GM18507 (cell line): ENCODE results near the gene BNC2.

ENCODE experiments used
- DNase-seq: peaks from one replicate; pipeline ENCODE4 v3.0.0; 2011; ENCODE audit warnings: low read depth; ENCODE audit not compliant: insufficient read length; ENCODE audit errors: extremely low spot score
- FAIRE-seq: peaks from 2 replicates; lab custom pipeline; 2011; peaks lifted over from hg19 to GRCh38; lab: Jason Lieb, UNC

Gene BNC2

DNA sequence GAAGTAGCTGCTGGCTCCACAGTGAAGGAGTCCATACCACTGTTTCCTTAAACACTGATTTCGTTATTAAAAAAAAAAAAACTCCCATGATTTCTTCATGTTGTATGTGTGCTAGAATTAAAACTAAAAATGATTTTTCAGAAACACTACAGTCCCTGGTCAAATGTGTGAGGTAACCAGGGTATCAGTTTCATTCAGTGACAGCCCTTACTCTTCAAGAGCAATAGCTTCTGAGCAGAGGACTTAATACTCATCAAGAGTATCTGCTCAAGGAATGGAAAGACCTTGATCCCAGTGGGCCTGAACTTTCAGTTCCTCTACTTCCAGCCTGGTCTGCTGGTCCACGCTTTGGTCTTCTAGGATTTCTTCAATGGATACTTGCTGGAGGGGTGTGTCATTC is 95.1 kb downstream of the BNC2 start:
- FAIRE-seq (no peak), DNase-seq (no peak)

DNA sequence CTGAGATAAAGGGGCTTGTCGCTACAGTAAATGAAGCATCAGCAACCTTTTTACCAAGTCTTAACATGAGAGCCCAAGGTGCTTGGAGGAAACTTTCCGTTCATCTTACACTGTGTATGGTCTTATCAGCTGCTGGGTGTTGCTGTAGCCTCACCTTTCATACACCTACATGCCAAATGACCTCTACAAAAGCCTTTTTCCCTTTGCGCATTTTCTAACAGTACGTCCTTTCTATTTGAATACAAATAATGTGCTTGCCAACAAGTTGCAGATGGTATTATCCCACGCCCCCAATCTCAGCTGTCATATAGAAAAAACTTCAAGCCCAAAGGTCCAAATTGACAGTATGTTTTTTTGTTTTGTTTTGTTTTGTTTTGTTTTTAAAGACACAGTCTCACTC is 96.9 kb downstream of the BNC2 start:
- no peak for FAIRE-seq
- DNase-seq: no peak

DNA sequence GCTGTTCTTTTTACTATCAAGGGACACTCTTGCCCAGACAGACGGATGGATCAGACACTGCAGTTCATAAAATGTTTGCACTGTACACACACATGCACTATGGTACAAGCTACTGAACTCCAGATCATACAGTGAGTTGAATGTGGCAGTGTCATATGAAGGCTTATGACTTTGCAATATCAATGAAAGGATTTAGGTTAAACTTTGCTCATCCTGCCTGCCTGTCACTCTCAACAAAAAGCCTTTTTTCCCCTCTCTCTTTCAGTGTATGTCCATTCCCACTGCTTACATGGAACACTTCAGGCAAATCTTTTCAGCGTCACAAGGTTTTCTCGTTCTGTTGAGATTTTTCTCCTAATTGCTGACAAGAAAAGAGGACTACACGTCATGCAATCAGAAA is 97.4 kb downstream of the BNC2 start:
- DNase-seq (no peak), FAIRE-seq (no peak)

DNA sequence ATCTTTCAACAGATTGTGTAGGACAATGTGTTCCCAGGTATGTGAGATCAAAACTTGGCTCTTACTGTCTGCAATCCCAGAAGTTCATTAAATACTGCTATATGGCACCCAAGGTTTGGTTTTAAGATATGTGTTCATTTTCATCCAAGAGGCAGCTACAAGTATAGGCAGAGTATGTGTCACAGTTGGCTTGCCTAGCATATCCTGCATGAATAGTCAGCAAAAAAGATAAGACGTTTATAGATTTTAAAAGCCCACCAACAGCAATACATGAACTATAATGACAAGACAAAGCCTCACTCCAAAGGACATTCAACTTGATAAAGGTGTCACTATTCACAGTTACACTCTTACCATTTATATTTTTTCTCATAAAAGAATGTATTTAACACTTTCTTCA is 99.1 kb downstream of the BNC2 start:
- FAIRE-seq (no peak), DNase-seq (no peak)

DNA sequence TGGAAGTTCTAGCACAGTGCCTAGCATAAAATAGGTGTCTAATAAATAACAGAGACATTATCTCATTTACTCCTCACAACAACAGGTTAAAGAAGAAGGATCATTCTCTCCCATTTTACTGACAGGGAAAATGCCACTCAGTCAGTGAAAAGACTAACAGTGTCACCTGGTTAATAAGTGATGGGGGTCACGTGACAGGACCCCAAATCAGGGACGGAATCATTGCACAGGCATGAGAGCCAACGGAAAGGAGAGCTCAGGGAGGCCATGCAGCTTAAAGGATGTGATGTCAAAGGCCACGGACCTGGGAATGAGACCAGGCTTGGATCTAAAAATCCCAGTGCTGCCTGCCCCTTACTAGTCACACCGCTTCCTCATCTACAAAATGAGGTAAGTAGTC is 101.2 kb downstream of the BNC2 start:
- DNase-seq (no peak), FAIRE-seq (no peak)

DNA sequence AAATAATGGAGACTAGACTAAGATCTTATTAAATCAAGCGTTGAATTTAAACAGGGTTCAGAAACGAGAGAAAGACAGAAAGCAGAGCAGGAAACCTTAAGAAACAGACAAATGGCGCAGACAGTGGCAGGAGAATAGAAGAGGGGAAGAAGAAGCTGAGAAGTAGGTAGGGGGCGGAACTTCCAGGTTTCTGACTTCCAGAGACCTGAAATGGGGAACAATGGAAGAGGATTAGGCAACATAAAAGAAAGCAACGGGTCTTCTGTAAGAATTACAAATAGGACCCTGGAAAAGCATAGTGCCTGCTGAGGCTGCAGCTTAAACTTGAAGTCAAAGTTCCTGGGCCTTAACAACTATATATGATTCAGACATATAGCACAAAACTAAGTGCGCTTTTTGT is 101.7 kb downstream of the BNC2 start:
- DNase-seq (no peak), FAIRE-seq (no peak)

DNA sequence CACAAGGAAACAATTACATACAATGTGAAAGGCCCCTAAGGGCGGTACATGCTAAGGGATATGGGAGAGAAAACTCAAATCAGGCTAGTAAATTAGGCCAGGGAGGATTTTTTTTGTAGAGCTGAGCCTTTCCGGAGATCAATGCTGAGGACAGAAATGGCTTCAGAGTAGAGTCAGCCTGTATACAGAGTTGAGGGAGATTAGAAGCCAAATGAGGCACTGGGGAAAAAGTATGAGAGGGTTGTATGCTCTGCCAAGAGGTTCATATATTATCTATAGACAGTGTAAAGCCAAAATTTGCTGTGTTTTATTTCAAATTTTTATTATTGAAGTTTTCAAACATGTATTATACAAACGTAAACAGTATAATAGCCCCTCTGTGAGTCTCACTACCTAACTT is 103.1 kb downstream of the BNC2 start:
- no peak for FAIRE-seq

DNA sequence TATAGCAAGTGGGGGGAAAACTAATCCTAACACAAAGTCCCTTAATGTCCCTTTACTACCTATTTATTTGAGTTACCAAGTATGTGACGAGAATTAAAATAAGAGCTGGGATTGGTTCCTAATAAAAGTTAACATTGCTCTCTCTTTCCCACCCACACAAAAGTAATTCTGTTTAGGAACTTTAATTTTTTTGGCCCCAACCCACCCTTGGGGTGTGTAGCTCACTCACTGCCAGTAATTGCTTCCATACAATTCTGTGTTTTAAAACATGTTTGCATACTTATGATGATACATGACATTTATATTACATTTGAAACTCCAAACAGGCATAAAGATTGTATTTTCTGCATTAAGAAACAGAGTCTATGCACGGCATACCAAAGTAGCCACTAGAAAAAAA is 106.5 kb downstream of the BNC2 start:
- FAIRE-seq: no peak
- DNase-seq: no peak

More for the DNA sequence above, 103.1 kb downstream of the BNC2 start:
- DNase-seq: no peak

DNA sequence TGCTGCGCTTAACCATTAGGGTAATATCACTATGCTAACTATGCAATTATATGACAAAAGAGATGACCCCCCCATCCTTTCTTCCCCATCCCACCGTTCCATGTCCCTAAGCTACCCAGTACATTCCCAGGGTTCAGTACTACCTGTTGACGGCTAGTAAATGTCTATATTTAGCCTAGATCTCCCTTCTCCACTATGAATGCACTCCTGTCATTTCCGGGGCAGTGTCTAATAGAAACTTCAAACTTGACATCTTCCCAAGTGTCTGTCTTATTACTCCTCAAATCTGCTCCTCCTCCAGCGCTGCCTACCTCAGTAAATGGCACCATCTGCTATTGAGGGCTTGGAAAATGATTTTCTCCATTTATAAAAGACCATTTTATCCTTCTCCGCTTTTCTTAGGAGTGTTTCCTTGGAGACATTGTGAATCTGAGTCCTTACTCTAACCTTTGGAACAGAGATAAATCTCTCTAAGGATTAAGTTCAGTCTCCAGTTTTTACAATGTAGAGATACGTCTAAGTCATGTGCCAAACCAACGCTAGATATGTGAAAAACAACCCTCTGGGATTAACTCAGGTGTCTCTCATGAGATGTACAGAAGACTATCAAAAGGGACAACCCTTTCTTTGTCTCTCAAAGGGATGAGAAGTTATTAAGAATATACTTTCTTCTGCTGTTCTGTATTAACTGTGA is 114.9 kb downstream of the BNC2 start:
- no peak for FAIRE-seq
- DNase-seq: no peak

DNA sequence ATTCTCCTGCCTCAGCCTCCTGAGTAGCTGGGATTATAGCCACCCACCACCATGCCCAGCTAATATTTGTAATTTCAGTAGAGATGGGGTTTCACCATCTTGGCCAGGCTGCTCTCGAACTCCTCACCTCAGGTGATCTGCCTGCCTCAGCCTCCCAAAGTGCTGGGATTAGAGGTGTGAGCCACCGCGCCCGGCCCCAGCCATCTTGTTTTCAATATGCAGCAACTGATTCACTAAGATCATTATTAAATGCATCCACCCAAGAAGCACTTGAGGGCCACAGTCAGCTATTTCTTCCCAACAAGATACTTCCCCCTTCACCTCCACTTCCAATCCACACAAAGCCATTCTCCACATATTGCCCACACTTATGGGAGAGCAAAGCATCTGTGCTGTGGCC is 115.8 kb downstream of the BNC2 start:
- no peak for DNase-seq
- FAIRE-seq: no peak

DNA sequence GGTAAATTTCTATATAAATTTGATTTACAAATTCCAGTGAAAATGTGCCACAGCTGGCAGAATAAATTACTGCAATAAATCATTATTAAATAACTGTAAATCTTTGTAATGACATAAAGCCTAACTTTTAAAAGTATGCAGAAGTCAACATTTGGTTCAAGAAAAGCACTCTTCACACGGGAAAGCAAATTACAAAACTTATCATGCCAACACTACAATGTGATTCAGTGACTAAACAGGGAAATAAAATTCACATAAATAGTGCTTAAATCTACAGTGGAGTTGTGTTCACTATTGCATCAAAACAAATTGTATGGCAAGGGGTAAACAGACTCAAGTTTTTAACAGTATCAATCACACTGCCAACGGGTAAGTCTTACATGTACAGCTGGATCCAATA is 117.2 kb downstream of the BNC2 start:
- no peak for FAIRE-seq
- no peak for DNase-seq

DNA sequence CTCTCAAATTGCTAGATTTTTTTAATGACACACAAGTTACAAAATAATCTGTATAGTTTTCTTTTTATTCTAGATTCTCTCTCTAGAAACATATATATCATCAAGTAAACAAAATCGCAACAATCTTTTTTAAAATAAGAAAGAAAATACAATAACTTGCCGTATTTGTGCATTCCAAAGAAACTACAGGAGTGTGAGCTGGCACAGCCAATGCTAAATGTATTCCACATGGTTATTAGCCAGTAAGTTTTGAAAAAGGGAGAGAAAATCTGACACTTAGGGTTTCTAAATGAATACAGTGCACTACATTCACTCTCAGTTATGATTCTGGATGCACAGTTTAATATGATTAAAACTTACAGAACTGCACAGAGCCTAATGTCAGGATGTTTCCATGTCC is 117.9 kb downstream of the BNC2 start:
- FAIRE-seq (no peak), DNase-seq (no peak)

DNA sequence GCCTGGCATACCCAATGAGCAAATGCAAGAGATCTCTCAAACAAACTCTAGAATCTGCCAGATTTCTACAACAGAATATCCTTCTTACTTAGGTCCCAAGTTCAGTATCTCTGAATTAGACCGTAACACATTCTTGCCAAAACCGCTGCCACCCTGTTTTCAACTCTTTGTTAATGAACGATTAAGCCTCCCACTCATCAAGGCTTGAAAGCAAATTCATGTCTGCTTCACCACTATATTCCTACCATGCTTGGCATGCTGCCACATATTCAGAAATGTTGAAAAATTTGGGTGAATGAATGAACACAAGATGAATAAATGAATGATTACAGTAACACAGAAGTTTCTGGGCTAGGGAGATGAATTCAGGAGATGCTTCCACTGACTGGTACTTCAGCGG is 119.9 kb downstream of the BNC2 start:
- no peak for DNase-seq
- FAIRE-seq: no peak

DNA sequence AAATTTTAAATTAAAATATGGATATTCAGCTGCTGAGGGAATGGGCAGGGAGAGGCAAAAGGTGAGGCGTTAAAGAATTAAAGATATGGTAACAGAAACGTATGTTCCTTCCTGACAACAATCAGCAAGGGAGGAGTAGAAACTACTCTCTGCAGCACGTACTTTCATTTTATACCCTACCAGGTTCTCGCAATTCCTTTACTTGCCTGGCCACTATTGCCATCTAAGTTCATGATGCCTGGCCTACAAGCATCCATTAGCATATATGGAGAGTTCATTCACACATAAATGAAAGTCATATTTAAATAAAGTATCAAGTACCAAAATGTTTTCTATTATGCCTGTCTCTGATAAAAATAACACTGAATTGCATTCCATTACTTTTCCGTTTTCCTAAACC is 125.1 kb downstream of the BNC2 start:
- DNase-seq (no peak), FAIRE-seq (no peak)

DNA sequence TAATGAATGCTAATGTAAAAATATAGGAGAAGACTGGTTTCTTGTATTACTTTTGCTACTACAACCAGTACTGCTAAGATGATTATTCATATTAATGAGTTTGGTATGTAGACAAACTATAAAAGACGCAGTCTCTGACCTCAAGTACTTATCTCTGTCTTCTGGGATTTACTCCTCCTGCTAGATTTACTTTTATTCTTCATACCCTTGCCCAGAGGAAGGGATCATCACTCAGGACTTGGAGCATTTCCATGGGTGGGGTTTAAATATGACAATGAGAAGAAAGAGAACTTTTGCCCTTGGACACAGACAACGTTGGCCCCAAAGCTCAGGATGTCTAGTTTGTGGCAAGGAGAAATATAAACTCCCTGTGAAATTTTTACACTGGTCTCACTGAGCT is 126.1 kb downstream of the BNC2 start:
- FAIRE-seq (no peak), DNase-seq (no peak)

DNA sequence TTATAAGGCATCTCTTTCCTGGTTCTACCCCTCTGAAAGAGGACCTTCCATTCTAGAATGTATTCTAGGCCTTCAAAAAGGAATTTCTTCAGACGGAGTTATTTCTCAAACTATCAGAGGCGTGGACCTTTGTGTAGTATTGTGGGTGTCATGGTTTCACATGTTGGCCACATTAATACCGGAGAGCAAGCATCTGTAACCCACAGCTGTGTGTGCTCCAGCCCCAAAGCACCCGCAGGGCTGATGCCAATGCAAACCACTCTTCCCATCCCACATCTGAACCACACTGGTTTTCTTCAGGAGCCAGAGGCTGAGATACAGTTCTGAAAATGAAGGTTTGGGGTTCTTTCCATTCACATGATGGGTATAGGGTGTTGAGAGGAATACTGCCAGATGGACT is 127.1 kb downstream of the BNC2 start:
- DNase-seq (no peak), FAIRE-seq (no peak)

DNA sequence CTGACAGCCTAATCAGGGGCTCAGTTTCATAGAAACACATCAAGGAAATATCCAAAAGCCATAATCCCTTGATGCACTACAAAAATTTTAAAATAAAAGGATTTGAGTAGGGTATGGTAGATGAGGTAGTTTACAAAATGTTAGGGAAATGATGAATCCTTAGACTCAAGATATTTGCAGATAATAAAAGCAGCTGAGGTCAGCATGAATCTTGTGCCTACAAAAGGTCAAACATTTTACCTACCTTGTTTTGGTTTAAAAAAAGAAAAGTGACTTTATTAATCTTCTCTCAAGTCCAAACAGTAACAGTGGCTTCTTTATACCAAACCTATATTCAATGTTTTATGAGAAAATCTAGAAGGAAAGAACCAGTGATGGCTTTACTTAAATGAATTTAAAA is 135.5 kb downstream of the BNC2 start:
- DNase-seq (no peak), FAIRE-seq (no peak)

DNA sequence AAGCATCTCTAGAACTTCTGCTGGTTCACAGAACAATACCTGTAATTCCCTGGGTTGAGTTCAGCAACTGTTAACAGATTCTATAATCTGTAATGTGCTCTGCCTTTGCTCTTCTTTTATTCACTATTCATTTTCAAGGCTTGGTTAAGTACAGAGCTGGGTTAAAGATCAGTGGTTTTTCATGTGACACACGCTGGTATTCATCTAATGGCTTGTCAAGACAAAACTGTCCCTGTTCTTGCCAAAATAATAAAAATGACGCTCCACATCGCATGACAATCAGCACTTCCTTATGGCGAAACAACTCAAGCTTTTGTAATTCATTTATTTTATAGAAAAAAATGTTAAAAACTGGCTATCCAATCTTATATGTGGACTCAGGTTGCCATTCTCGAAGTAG is 137.9 kb downstream of the BNC2 start:
- FAIRE-seq: no peak
- no peak for DNase-seq

DNA sequence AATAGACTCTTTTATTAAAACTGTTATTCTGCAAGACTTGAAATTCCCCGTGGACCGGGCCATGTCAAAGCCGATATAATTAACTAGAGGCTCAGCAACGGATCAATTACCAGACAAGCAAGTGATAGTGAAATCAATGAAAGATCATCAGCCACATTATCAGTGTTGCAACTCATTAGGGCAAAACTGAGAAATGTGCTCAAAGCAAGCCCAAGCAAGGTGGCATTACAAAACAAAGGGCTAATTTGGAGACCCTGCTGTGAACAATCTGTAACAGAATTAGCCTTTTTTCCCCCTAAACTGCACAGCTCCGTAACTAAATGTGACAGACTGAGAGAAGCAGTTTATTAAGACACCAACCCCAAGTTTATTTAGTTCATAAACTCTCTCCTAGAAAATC is 140.3 kb downstream of the BNC2 start:
- FAIRE-seq (no peak), DNase-seq (no peak)

DNA sequence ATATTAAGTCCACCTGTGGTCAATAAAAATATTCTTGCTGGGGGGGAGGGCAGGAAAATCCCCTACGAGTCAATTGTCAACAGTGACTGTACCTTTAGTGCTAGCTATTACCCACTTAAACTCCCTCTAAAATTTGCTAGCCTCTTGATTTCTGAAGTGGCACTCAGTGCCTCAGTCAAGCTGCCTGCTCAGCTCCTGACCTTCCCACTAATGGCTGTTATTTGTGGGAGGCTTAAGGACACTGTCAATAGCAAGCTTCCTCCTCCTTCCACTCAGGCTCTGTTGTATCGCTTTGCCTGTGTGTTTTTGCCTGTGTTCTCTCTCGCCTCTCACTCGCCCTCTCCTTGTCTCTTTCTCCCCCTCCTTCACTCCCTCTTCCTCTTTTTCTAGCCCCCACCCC is 140.8 kb downstream of the BNC2 start:
- DNase-seq: no peak

DNA sequence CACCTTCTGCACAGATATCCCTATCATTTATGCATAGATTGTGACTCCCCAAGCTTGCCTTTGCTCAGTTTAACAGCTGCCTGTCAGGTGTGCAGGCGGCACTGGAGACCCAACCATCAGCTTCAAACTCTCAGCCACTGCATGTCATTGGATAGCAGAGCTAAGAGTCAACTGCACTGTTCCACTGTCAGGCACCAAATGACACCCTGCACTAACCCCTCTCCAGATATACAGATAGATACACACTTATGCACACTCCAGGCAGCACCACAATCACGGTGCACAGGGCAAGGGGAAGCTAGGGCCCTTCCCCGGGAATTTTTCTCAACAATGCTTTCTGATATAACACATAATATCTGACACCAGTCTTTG is 142.3 kb downstream of the BNC2 start:
- no peak for FAIRE-seq
- DNase-seq: no peak

More for the DNA sequence above, 140.8 kb downstream of the BNC2 start:
- FAIRE-seq: no peak

DNA sequence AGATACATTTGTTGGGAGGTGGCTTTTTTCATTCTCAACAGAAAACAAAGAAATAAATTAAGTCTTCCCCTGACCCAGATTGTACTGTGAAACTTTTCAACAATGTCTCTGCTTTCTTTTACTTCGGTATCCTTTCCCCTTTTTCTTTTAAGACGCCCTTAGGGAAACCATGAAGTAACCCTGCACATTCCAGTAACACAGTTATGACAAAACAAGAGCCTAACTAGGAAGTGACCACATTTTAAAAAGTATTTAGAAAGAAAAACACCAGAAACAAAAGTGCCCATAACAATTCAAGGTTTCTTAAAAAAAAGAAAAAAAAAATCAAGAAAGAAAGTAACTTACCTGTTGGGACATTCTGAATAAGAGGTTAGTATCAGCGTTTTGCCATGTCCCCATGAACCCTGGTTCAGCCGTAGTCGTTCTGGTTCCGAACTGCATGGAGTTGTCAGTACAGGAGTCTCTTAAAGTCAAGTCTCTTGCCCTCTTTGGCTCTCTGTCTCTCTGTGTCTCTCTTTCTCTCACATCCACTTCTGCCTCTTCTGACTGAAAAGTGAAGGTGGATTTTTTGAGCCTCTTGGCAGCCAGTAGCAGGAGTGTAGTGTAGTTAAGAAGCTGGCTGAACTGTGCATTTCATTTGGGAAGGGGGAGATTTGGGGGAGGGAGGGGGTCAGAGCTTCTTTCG is 142.9 kb downstream of the BNC2 start:
- DNase-seq: no peak
- FAIRE-seq: no peak
